Astrocyte (in vitro differentiated cells and primary cell): ENCODE measurements around the gene STARD8.

ENCODE experiments used
- CTCF ChIP-seq: IDR thresholded peaks from 2 replicates; pipeline ENCODE4 v1.5.1; 2011; ENCODE audit warnings: low read depth, mild to moderate bottlenecking, inconsistent platforms, low read length, moderate library complexity; ENCODE audit not compliant: insufficient read depth
- EZH2 ChIP-seq: IDR thresholded peaks from 2 replicates; pipeline ENCODE4 v1.6.1; 2012; ENCODE audit warnings: mild to moderate bottlenecking, low read length, inconsistent platforms; ENCODE audit not compliant: insufficient read depth

GRCh38 chrX:68690936-68691501 is 43.6 kb downstream of the STARD8 start:
- TF ChIP-seq CTCF (no peak), EZH2 (no peak)
